Keratinocyte (primary cell): ENCODE measurements around the gene PCDHAC2. TPM values are rescaled to one million over a fixed set of nuclear protein-coding genes. Genes with fewer than 3 reads are reported as not detected.

ENCODE experiments used
- DNase-seq: peaks from one replicate; pipeline ENCODE4 v3.0.0-alpha.2; 2011; ENCODE audit warnings: low read depth, missing footprints, low spot score
- FAIRE-seq: peaks from 2 replicates; lab custom pipeline; 2011; peaks lifted over from hg19 to GRCh38; lab: Jason Lieb, UNC
- H2AFZ ChIP-seq: 2 replicates; pipeline ENCODE4 v1.6.0; 2012; ENCODE audit warnings: low read length, control low read depth, inconsistent platforms; ENCODE audit not compliant: control insufficient read depth
- H3K27ac ChIP-seq: 2 replicates; pipeline ENCODE4 v1.5.1; 2011; ENCODE audit warnings: low read length; ENCODE audit not compliant: control insufficient read depth, insufficient read depth
- H3K27me3 ChIP-seq: 3 replicates; pipeline ENCODE4 v1.6.0; 2011; ENCODE audit warnings: low read length; ENCODE audit not compliant: control insufficient read depth, insufficient read depth; ENCODE audit errors: extremely low read depth
- H3K36me3 ChIP-seq, 2 experiments: 2 replicates in 1 of 2; 3 replicates in 1 of 2; pipeline ENCODE4 v1.5.1; 2011; ENCODE audit warnings: low read length in 2 of 2, mild to moderate bottlenecking in 1 of 2; ENCODE audit not compliant: control insufficient read depth in 2 of 2, insufficient read depth in 2 of 2; ENCODE audit errors: extremely low read depth in 1 of 2
- H3K4me1 ChIP-seq: 3 replicates; pipeline ENCODE4 v1.5.1; 2011; ENCODE audit warnings: low read length; ENCODE audit not compliant: control insufficient read depth, insufficient read depth; ENCODE audit errors: extremely low read depth
- H3K4me2 ChIP-seq: 3 replicates; pipeline ENCODE4 v1.6.0; 2011; ENCODE audit warnings: low read depth, low read length; ENCODE audit not compliant: control insufficient read depth, insufficient read depth; ENCODE audit errors: extremely low read depth
- H3K4me3 ChIP-seq, 3 experiments: fragments of 200-600 bp in 1 of 3; sonication (generic) in 1 of 3; 2 replicates in 2 of 3; 3 replicates in 1 of 3; pipeline ENCODE4 v1.5.1; 2011 to 2016; ENCODE audit warnings: low read length in 3 of 3, mild to moderate bottlenecking in 3 of 3, control low read depth in 2 of 3, inconsistent platforms in 1 of 3, low read depth in 1 of 3, mixed read lengths in 1 of 3, mixed run types in 1 of 3, moderate library complexity in 1 of 3; ENCODE audit not compliant: control insufficient read depth in 2 of 3, insufficient read depth in 2 of 3; ENCODE audit errors: extremely low read depth in 1 of 3
- H3K79me2 ChIP-seq: 2 replicates; pipeline ENCODE4 v1.6.0; 2012; ENCODE audit warnings: low read length; ENCODE audit not compliant: control insufficient read depth, insufficient read depth
- H3K9ac ChIP-seq: 3 replicates; pipeline ENCODE4 v1.6.0; 2011; ENCODE audit warnings: low read length; ENCODE audit not compliant: control insufficient read depth, insufficient read depth; ENCODE audit errors: extremely low read depth
- H3K9me1 ChIP-seq: 3 replicates; pipeline ENCODE4 v1.6.0; 2011; ENCODE audit warnings: low read length; ENCODE audit not compliant: control insufficient read depth, insufficient read depth; ENCODE audit errors: extremely low read depth
- H3K9me3 ChIP-seq: 2 replicates; pipeline ENCODE4 v1.5.1; 2012; ENCODE audit warnings: low read depth, low read length; ENCODE audit not compliant: control insufficient read depth
- H4K20me1 ChIP-seq: 3 replicates; pipeline ENCODE4 v1.6.0; 2011; ENCODE audit warnings: low read length; ENCODE audit not compliant: control insufficient read depth, insufficient read depth; ENCODE audit errors: extremely low read depth
- EZH2 ChIP-seq: IDR thresholded peaks from one replicate; pipeline ENCODE4 v1.6.1; 2012; ENCODE audit warnings: inconsistent platforms, mild to moderate bottlenecking, low read length, moderate library complexity
- dilution Hi-C: fragments of 300-500 bp; cut with MboI; formaldehyde crosslinking; loops from one replicate; pipeline ENCODE4 v1.7.0; 2020; ENCODE audit warnings: low sequenced_read_pairs; ENCODE audit not compliant: extremely low pct_ligation_motif_present
- polyA plus RNA-seq, 5 experiments: library from polyadenylated mRNA; depleted of rRNA in 3 of 5; stranded (reverse) in 3 of 5; stranded (forward) in 1 of 5; unstranded in 1 of 5; fragments of >200 nt; gene quantifications; 1 replicate in 1 of 5; 2 replicates in 3 of 5; 3 replicates in 1 of 5; pipeline versions ENCODE4 v1.2.1 to v1.2.3, GENCODE V29; 2011 to 2012; ENCODE audit warnings: missing spikeins in 2 of 5, low read depth in 1 of 5, low replicate concordance in 1 of 5
- TF ChIP-seq, protein P1 (sequence below), 3 experiments: IDR thresholded peaks in 1 of 3; conservative IDR thresholded peaks in 1 of 3; optimal IDR thresholded peaks in 1 of 3; 2 replicates in 2 of 3; 3 replicates in 1 of 3; pipeline versions ENCODE3 to v1.5.1; 2011; ENCODE audit warnings: low read length in 3 of 3, mild to moderate bottlenecking in 3 of 3, moderate library complexity in 2 of 3, control low read depth in 1 of 3, inconsistent platforms in 1 of 3; ENCODE audit not compliant: insufficient read depth in 2 of 3; ENCODE audit errors: extremely low read depth in 1 of 3

The PCDHAC2 gene
- polyA plus RNA-seq, 1 donor (not counting 4 experiments of a cell fraction or from before 2014, with no cell fraction given) = 2.1 TPM

DNA sequence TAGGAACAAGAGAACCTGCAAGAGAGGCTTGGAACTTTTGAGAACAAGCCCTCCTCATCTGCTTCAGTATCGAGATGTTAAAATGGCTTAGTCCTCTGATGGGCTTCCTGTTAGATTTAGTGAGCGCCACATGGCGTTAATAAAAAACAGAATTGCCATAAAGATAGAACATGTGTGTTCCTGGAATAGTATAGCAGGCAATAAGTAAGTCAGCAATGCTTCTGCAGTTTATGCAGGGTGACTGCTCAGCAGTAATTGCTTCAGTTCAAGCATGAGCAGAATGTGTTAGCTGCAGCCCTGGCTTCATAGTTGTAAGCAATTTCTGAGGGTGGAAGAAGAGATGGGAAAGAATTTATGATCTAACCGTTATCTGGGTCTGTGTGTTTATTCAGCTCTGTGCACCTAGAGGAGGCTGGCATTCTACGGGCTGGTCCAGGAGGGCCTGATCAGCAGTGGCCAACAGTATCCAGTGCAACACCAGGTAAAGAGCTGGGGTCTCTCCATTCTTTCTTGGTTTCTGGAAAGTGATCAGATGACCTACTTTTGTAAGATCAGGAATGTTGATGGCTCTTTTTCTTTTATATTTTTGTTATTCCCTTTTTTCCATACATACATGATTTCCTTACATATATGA is 15.9 kb downstream of the PCDHAC2 start:
- no peak for FAIRE-seq

DNA sequence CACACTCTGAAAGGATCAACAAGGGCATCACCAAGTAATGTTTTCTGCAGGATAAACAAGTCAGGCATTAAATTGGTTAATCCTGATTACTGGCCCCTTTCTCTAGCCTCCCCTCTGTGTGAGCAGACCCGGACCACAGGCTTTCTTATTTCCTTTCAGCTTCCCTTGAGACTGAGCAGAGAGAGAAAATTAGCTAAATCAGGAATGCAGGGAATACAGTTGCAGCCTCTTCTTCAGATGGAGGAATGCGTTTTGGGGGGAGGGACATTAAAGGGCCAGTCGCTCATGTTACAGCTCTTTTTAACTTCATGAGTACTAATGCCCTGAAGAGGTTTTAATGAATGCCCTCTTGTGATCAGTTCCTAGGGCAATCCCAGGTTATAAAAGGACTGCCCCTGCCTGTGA is 19.8 kb downstream of the PCDHAC2 start:
- H4K20me1 ChIP-seq = no peaks in the 10 kb centered on the region
- no peaks in the 10 kb centered on the region for H3K9me1 ChIP-seq
- H3K36me3 ChIP-seq = no peaks in the 10 kb centered on the region
- dilution Hi-C loops = no loop called here
- FAIRE-seq (no peak), DNase-seq (no peak)
- no peak overlapping the region for H3K4me2 ChIP-seq
- no peaks in the 10 kb centered on the region for H3K9me3 ChIP-seq
- no peak overlapping the region for H2AFZ ChIP-seq
- H3K27me3 ChIP-seq = no peaks in the 10 kb centered on the region
- no peaks in the 10 kb centered on the region for H3K4me1 ChIP-seq
- H3K27ac ChIP-seq = no peak overlapping the region
- no peak overlapping the region for H3K9ac ChIP-seq
- no peaks in the 10 kb centered on the region for H3K79me2 ChIP-seq
- no peak for TF ChIP-seq EZH2
- H3K4me3 ChIP-seq = no peak overlapping the region

More for the DNA sequence above, 15.9 kb downstream of the PCDHAC2 start:
- Histone ChIP-seq H3K36me3 (no peaks in the 10 kb centered on the region), H4K20me1 (no peaks in the 10 kb centered on the region), H2AFZ (no peak overlapping the region), H3K27ac (no peak overlapping the region), H3K9me3 (no peaks in the 10 kb centered on the region), H3K4me2 (no peak overlapping the region), H3K4me3 (no peak overlapping the region), H3K27me3 (no peaks in the 10 kb centered on the region), H3K4me1 (no peaks in the 10 kb centered on the region), H3K79me2 (no peaks in the 10 kb centered on the region), H3K9me1 (no peaks in the 10 kb centered on the region), H3K9ac (no peak overlapping the region)
- no peak for DNase-seq
- dilution Hi-C loops = no loop called here
- no peak for TF ChIP-seq EZH2
- TF ChIP-seq, protein P1, sequence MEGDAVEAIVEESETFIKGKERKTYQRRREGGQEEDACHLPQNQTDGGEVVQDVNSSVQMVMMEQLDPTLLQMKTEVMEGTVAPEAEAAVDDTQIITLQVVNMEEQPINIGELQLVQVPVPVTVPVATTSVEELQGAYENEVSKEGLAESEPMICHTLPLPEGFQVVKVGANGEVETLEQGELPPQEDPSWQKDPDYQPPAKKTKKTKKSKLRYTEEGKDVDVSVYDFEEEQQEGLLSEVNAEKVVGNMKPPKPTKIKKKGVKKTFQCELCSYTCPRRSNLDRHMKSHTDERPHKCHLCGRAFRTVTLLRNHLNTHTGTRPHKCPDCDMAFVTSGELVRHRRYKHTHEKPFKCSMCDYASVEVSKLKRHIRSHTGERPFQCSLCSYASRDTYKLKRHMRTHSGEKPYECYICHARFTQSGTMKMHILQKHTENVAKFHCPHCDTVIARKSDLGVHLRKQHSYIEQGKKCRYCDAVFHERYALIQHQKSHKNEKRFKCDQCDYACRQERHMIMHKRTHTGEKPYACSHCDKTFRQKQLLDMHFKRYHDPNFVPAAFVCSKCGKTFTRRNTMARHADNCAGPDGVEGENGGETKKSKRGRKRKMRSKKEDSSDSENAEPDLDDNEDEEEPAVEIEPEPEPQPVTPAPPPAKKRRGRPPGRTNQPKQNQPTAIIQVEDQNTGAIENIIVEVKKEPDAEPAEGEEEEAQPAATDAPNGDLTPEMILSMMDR (optimal IDR thresholded peaks at IDR 0.05 in 1 of 3, IDR thresholded peaks at IDR 0.05 in 1 of 3, conservative IDR thresholded peaks at IDR 0.05 in 1 of 3; ENCODE audit: extremely low read depth in 1 of 3, insufficient read depth in 2 of 3, low read length in 3 of 3) = no peak

DNA sequence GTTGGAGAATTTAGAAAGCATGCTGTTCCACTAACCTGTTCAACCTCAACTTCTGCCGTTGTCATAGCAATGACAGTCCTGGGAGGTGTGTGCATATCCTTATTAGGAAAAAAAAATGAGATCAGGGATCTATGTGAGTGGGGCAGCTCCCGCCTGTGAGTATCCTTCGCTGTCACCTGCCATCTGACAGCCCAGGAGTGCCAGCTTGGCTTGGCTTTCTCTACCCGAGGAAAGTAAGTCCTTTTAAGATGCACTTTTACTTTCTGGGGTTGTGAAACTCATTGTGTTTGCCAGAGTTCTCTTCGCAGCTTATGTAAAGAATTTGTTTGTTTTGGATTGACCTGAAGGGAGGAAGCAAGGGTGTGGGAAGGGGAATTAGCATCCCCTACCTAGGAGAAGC is 21.8 kb downstream of the PCDHAC2 start:
- Histone ChIP-seq H3K79me2 (no peaks in the 10 kb centered on the region), H3K4me1 (no peaks in the 10 kb centered on the region), H3K9me3 (no peaks in the 10 kb centered on the region), H3K27ac (no peak overlapping the region), H3K36me3 (no peaks in the 10 kb centered on the region), H3K9ac (no peak overlapping the region), H3K27me3 (no peaks in the 10 kb centered on the region), H4K20me1 (no peaks in the 10 kb centered on the region), H3K4me3 (no peak overlapping the region), H3K9me1 (no peaks in the 10 kb centered on the region), H3K4me2 (no peak overlapping the region), H2AFZ (no peak overlapping the region)
- no peak for FAIRE-seq
- TF ChIP-seq, protein P1 (optimal IDR thresholded peaks at IDR 0.05 in 1 of 3, IDR thresholded peaks at IDR 0.05 in 1 of 3, conservative IDR thresholded peaks at IDR 0.05 in 1 of 3; ENCODE audit: extremely low read depth in 1 of 3, insufficient read depth in 2 of 3, low read length in 3 of 3) = no peak
- no peak for TF ChIP-seq EZH2
- no peak for DNase-seq
- dilution Hi-C loops = no loop called here
